AG04450 (cell line): Measurements from ENCODE around the gene FIZ1. TPM values are rescaled to one million over a fixed set of nuclear protein-coding genes. Genes with fewer than 3 reads are reported as not detected.

Experiments
- CTCF ChIA-PET: fragments of 300-600, 350-600 bp; formaldehyde crosslinking; extraction: SDS; loops from one replicate; lab custom pipeline; 2022; ENCODE audit warnings: antibody characterized with exemption, inconsistent platforms; lab: Charles Lee
- POLR2A ChIA-PET: fragments of 350-600 bp; formaldehyde crosslinking; extraction: SDS; loops from one replicate; lab custom pipeline; 2021; ENCODE audit warnings: antibody characterized with exemption, inconsistent platforms; lab: Yijun Ruan, JAX
- DNase-seq: peaks from one replicate; pipeline ENCODE4 v3.0.0-alpha.2; 2011; ENCODE audit warnings: low read depth, low spot score
- H3K27ac ChIP-seq: one replicate; pipeline ENCODE4 v1.5.1; 2012; ENCODE audit warnings: low read depth, low read length, control low read depth
- H3K27me3 ChIP-seq: one replicate; pipeline ENCODE4 v1.6.0; 2012; ENCODE audit warnings: low read length; ENCODE audit not compliant: control insufficient read depth, insufficient read depth
- H3K4me3 ChIP-seq: 2 replicates; pipeline ENCODE4 v1.5.1; 2011; ENCODE audit warnings: mild to moderate bottlenecking, low read depth, low read length, control low read depth
- H3K9me3 ChIP-seq: 2 replicates; pipeline ENCODE4 v1.5.1; 2012; ENCODE audit warnings: low read length; ENCODE audit not compliant: control insufficient read depth, insufficient read depth
- polyA plus RNA-seq: library from polyadenylated mRNA; depleted of rRNA; stranded (reverse); fragments of >200 nt; gene quantifications from 2 replicates; pipeline ENCODE4 v1.2.3, GENCODE V29; 2011
- TF ChIP-seq, protein P1 (sequence below): IDR thresholded peaks from 2 replicates; pipeline ENCODE4 v1.5.1; 2011; ENCODE audit warnings: low read depth, low read length, control low read depth, inconsistent platforms

FIZ1 gene
- polyA plus RNA-seq, 1 experiment: 3.7 TPM

DNA sequence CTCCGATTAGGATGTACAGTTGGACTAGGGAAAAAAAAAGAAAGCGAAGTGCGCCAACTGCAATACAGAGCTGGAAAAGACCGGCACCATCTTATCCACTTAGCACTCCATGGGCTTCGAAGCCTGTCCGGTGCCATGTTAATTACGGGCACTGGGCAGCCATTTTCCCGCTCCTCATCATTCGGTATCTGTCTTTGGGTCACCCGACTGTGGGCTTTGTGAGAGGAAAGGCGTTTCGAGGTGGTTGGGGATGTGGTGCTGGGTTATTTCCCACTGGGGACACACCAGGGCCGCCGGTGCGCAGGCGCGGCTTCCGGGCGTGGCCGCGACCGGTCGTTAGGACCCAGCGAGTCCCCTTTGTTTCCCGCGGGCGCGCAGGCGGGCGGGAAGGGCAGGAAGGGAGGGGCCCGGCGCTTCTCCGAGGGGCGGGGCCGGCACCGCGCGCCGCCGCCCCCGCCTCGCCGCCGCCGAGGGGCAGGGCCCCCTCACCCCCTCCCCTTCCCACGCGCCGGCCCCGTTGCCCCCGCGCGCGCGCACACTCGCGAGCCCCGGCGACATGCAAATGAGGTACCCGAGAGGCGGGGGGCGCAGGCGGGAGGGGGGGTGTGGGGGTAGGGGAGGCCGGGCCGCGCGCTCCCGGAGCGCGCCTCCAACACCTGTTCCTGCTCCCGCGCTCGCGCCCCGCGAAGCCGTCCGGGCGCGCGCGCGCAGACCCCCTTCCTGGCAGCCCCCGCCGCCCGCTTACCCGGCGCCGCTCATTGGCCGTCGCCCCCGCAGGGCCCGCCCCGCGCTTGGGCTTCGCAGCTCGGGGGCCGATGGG, 735 bp upstream of the FIZ1 start, which contains the start of gene ZNF524:
Gene ZNF524, plus strand, starts transcription at position 447 of the 820 bp plus-strand sequence. CDS start 1,825 bp downstream, outside the sequence.
- CTCF ChIA-PET: interaction anchor here (1.2 to 1.8 kb wide), 2 partner anchors 33 to 96 kb away, joined by 3 to 10 read pairs; no protein-coding TSS in a partner anchor

DNA sequence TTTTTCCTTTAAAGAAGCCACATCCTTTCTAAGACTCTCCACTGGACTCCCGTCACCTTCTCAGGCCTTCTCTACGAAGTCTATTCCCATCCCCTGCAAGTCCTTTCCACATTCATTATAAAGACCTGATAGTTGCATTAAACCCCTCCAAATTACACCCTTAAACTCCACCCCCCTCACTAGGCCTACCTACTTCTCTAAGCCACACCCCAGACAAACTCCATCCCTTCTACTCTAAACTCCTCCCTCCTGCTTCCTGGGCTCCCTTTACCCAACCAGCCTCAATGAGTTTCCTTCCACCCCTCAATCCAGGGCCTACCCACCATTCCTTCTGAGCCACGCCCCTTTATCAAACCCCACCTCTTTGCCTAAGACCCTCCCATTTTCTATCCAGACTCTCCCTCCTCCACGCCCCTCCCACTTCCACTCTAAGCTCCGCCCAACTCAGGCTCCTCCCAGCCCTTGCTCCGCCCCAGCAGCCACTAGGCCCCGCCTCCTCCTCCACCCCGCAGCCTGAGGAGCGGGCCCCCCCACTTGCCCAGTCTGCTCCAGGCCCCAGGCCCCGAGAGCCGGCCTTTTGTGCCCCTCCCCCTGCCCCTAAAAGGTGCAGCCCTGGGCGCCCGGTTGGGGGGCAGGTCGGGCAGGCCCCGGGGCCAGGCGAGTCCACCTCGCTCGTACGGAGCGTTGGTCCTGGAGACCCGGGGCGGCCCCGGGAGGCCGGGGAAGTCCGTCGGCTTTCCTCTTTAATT, 424 bp downstream of the FIZ1 start:
- ChIA-PET POLR2A (interaction anchor here (0.6 to 2.2 kb wide), 23 partner anchors 9 to 1410 kb away, joined by 3 to 11 read pairs (median 5); partner anchors contain the start of genes MBOAT7, PPP6R1, UBE2S and ZNF579), CTCF (interaction anchor here (0.6 to 1.8 kb wide), 4 partner anchors 12 to 511 kb away, joined by 3 to 10 read pairs (median 4); no protein-coding TSS in a partner anchor)
- Histone ChIP-seq H3K9me3 (peaks cover 14% of the 10 kb centered on the region; the same call in 1 of the 2 replicates), H3K27me3 (no peaks in the 10 kb centered on the region), H3K27ac (peak overlapping the region; percentile 94), H3K4me3 (peak overlapping the region; percentile 87)
- DNase-seq: peak; percentile 89
- TF ChIP-seq, protein P1, sequence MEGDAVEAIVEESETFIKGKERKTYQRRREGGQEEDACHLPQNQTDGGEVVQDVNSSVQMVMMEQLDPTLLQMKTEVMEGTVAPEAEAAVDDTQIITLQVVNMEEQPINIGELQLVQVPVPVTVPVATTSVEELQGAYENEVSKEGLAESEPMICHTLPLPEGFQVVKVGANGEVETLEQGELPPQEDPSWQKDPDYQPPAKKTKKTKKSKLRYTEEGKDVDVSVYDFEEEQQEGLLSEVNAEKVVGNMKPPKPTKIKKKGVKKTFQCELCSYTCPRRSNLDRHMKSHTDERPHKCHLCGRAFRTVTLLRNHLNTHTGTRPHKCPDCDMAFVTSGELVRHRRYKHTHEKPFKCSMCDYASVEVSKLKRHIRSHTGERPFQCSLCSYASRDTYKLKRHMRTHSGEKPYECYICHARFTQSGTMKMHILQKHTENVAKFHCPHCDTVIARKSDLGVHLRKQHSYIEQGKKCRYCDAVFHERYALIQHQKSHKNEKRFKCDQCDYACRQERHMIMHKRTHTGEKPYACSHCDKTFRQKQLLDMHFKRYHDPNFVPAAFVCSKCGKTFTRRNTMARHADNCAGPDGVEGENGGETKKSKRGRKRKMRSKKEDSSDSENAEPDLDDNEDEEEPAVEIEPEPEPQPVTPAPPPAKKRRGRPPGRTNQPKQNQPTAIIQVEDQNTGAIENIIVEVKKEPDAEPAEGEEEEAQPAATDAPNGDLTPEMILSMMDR: no peak

More for the DNA sequence above, 735 bp upstream of the FIZ1 start, which contains the start of gene ZNF524:
- TF ChIP-seq, protein P1: no peak
- POLR2A ChIA-PET: interaction anchor here (0.6 to 2.2 kb wide), 19 partner anchors 11 to 1411 kb away, joined by 3 to 10 read pairs (median 5); partner anchors contain the start of genes MBOAT7, PPP6R1, ZNF579 and ZNF784
- no peak for DNase-seq
- peak within 1 kb of the TSS; percentile 87 for H3K4me3 ChIP-seq
- H3K9me3 ChIP-seq: peaks cover 16% of the 10 kb centered on the region; the same call in 1 of the 2 replicates
- H3K27ac ChIP-seq: peak within 1 kb of the TSS; percentile 94
- no peaks in the 10 kb centered on the region for H3K27me3 ChIP-seq

DNA sequence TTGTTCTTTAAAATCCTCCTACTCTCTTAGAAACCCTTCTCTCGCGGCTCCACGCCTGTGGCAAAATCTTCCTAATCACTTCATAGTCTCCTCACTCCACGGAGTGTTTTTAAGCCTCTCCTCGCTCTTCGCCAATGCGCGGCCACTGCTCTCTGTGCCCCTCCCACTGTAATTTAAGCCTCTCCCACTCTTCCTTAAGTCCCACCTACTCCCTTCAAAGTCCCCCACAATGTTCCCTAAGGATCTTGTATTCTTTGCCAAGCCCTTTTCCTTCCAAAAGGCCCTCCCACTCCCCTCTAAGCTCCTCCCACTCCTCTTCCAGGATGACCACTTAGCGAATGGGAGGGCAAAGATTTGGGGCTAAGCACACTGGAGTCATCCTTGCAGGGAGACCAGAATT, 1.3 kb downstream of the FIZ1 start:
- TF ChIP-seq, protein P1: no peak
- ChIA-PET CTCF (no interaction called here), POLR2A (interaction anchor here (1.8 to 2.2 kb wide), 4 partner anchors 11 to 111 kb away, joined by 6 to 9 read pairs (median 8); partner anchors contain the start of gene ZNF784)
- Histone ChIP-seq H3K27ac (no peak overlapping the region), H3K4me3 (no peak overlapping the region), H3K9me3 (peaks cover 13% of the 10 kb centered on the region; the same call in 1 of the 2 replicates), H3K27me3 (no peaks in the 10 kb centered on the region)
- DNase-seq: no peak

DNA sequence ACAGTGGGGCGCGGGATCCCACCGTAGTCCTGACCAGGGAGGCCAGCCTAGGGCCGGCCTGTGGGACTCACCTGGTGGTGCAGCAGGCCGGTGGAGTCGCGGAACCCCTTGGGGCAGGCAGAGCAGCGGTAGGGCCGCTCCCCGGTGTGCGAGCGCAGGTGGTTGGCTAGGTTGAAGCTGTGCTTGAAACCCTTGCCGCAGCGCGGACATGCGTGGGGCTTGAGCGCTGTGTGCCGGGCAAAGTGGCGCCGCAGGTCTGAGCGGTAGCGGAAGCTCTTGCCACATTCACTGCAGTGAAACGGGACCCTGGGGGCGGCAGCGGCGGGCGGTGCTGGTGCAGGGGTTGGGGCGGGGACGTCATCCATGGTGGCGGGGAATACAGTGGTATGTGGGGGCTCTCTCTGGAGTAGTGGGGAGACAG, 1.8 kb downstream of the FIZ1 start:
- ChIA-PET CTCF (no interaction called here), POLR2A (interaction anchor here (2.2 kb wide), 1 partner anchor 10 kb away, joined by 9 read pairs; no protein-coding TSS in a partner anchor)
- TF ChIP-seq, protein P1: no peak

More for the DNA sequence above, 1.8 kb downstream of the FIZ1 start:
- H3K27me3 ChIP-seq: no peaks in the 10 kb centered on the region
- no peak overlapping the region for H3K27ac ChIP-seq
- no peak for DNase-seq
- H3K4me3 ChIP-seq: no peak overlapping the region
- H3K9me3 ChIP-seq: peaks cover 7% of the 10 kb centered on the region; the same call in 1 of the 2 replicates
